Mucosa of descending colon (tissue), 3 donors: ENCODE results near the gene ST3GAL6. TPM values are rescaled to one million over a fixed set of nuclear protein-coding genes. Genes with fewer than 3 reads are reported as not detected.
"Not testable (repeated sequence)": the region's sequence is repeated elsewhere in the genome, so short reads cannot be mapped to it uniquely, and the experiment has no call there.

Experiments
- ATAC-seq: fragments of 200-7000 bp; cut with Tn5 transposase; one replicate; pipeline ENCODE4 v1.9.1; 2020; ENCODE audit warnings: mild to moderate bottlenecking, moderate library complexity
- DNase-seq, 3 donors: peaks; one replicate each; pipeline ENCODE4 v3.0.0-alpha.2; 2020
- H3K36me3 ChIP-seq: fragments of 200-600 bp; one replicate; pipeline ENCODE4 v1.8.0; 2021; ENCODE audit warnings: low read depth, mild to moderate bottlenecking
- H3K4me1 ChIP-seq: fragments of 200-600 bp; one replicate; pipeline ENCODE4 v1.8.0; 2021; ENCODE audit warnings: low read depth, mild to moderate bottlenecking
- H3K4me3 ChIP-seq: fragments of 200-600 bp; one replicate; pipeline ENCODE4 v1.8.0; 2021; ENCODE audit warnings: mild to moderate bottlenecking
- H3K9me3 ChIP-seq: fragments of 200-600 bp; one replicate; pipeline ENCODE4 v1.8.0; 2021; ENCODE audit warnings: mild to moderate bottlenecking
- CTCF ChIP-seq: fragments of 200-600 bp; IDR thresholded peaks from one replicate; pipeline ENCODE4 v1.8.0; 2022; ENCODE audit warnings: antibody characterized with exemption, mild to moderate bottlenecking
- intact Hi-C, 2 donors: fragments of 100-400 bp; cut with DNase I in 1 of 2; cut with micrococcal nuclease in 1 of 2; formaldehyde crosslinking; loops; one replicate each; pipeline versions ENCODE4 v1.11.0 to v1.11.1; 2022; cut with DNase I, micrococcal nuclease
- total RNA-seq, 3 donors: library from RNA; stranded (reverse); fragmentation: NEBNext Ultra II Directional in 2 of 3; extraction: Animal tissue kit (Norgen Biotek cat#: 25700) in 2 of 3; gene quantifications; one replicate each; pipeline versions ENCODE4 v1.2.1 to v1.2.4, GENCODE V29; 2021 to 2023
- donor health status: DM: no; HTN: no; CAD: no; lungs with moderate emphysema.
- donor health status: DM: no; HTN: no; CAD: no.
- donor health status: DM: no; HTN: yes; CAD: no.

The ST3GAL6 gene
- total RNA-seq, 3 donors from 2014 or later = 1.4 to 10.9 (median 2.3) TPM

GRCh38 chr3:98824256-98824655 lies 61.1 kb downstream of the ST3GAL6 start:
- no peak for ATAC-seq
- no peaks in the 10 kb centered on the region for H3K36me3 ChIP-seq
- H3K9me3 ChIP-seq = peaks cover under 1% of the 10 kb centered on the region
- DNase-seq = no peak
- no peak for TF ChIP-seq CTCF
- intact Hi-C loops = no loop called here
- no peak overlapping the region for H3K4me3 ChIP-seq
- no peaks in the 10 kb centered on the region for H3K4me1 ChIP-seq

- TF ChIP-seq CTCF = no peak
- no peak for ATAC-seq
These were observed 63.0 kb downstream of the ST3GAL6 start for GRCh38 chr3:98826126-98826525.

GRCh38 chr3:98827221-98827920 lies 64.2 kb downstream of the ST3GAL6 start:
- DNase-seq = no peak
- H3K4me3 ChIP-seq = no peak overlapping the region
- H3K36me3 ChIP-seq = no peaks in the 10 kb centered on the region
- intact Hi-C loops = no loop called here
- no peak for TF ChIP-seq CTCF
- no peak for ATAC-seq
- peaks cover 11% of the 10 kb centered on the region for H3K9me3 ChIP-seq
- no peaks in the 10 kb centered on the region for H3K4me1 ChIP-seq

More at GRCh38 chr3:98826126-98826525, 63.0 kb downstream of the ST3GAL6 start:
- intact Hi-C loops = no loop called here
- no peaks in the 10 kb centered on the region for H3K36me3 ChIP-seq
- DNase-seq = no peak
- no peaks in the 10 kb centered on the region for H3K4me1 ChIP-seq
- no peak overlapping the region for H3K4me3 ChIP-seq
- H3K9me3 ChIP-seq = peaks cover 7% of the 10 kb centered on the region

- Histone ChIP-seq H3K36me3 (no peaks in the 10 kb centered on the region), H3K9me3 (peaks cover 11% of the 10 kb centered on the region), H3K4me3 (no peak overlapping the region), H3K4me1 (no peaks in the 10 kb centered on the region)
- ATAC-seq (no peak), DNase-seq (no peak)
- intact Hi-C loops = no loop called here
- TF ChIP-seq CTCF = no peak
These were observed 66.2 kb downstream of the ST3GAL6 start for GRCh38 chr3:98829246-98829832.

- ATAC-seq, H3K4me3 ChIP-seq, DNase-seq, H3K4me1 ChIP-seq, intact Hi-C loops, H3K36me3 ChIP-seq: not testable (repeated sequence)
- H3K9me3 ChIP-seq = peaks cover 11% of the 10 kb centered on the region
These were observed 67.9 kb downstream of the ST3GAL6 start for GRCh38 chr3:98831060-98831459.

- no peak overlapping the region for H3K4me3 ChIP-seq
- intact Hi-C loops = no loop called here
These were observed 76.7 kb downstream of the ST3GAL6 start for GRCh38 chr3:98839846-98840245.

More at GRCh38 chr3:98839846-98840245, 76.7 kb downstream of the ST3GAL6 start:
- Histone ChIP-seq H3K36me3 (no peaks in the 10 kb centered on the region), H3K4me1 (no peaks in the 10 kb centered on the region), H3K9me3 (no peaks in the 10 kb centered on the region)
- DNase-seq (no peak), ATAC-seq (no peak)
- TF ChIP-seq CTCF = no peak
